Measurements from ENCODE around the gene ZNF280A.

GRCh38 chr22:22523494-22523893, 3.4 kb upstream of the ZNF280A start:
- TF ChIP-seq CTCF (conservative IDR thresholded peaks at IDR 0.05; ENCODE audit: low read depth, low read length) (no peak), EZH2phosphoT487 (IDR thresholded peaks at IDR 0.05; ENCODE audit: borderline replicate concordance, low read length) (no peak), EZH2 (IDR thresholded peaks at IDR 0.05; ENCODE audit: low read length, unreplicated experiment) (no peak)

Data from PC-3 (cell line).